Heart right ventricle (tissue), 16 donors: ENCODE results near the gene TRPV4. TPM values are rescaled to one million over a fixed set of nuclear protein-coding genes. Genes with fewer than 3 reads are reported as not detected.

ENCODE experiments used
- ATAC-seq, 8 donors: fragments of 200-7000 bp; cut with Tn5 transposase; one replicate each; pipeline ENCODE4 v1.9.1; 2020; ENCODE audit warnings: mild to moderate bottlenecking in 8 of 8, moderate library complexity in 8 of 8, moderate number of reproducible peaks in 1 of 8
- DNase-seq, 2 donors: peaks; one replicate each; pipeline ENCODE4 v3.0.0-alpha.2; 2020
- H3K27ac ChIP-seq, 10 donors: fragments of 200-600 bp; sonication (generic) in 2 of 10; one replicate each; pipeline versions ENCODE4 v1.5.0 to v1.8.0; 2020 to 2022; ENCODE audit warnings: mild to moderate bottlenecking in 3 of 10
- H3K27me3 ChIP-seq, 7 donors: fragments of 200-600 bp; one replicate each; pipeline ENCODE4 v1.8.0; 2021 to 2022; ENCODE audit warnings: mild to moderate bottlenecking in 2 of 7
- H3K36me3 ChIP-seq, 9 donors: fragments of 200-600 bp; sonication (generic) in 1 of 9; one replicate each; pipeline versions ENCODE4 v1.5.0 to v1.8.0; 2020 to 2022; ENCODE audit warnings: mild to moderate bottlenecking in 2 of 9
- H3K4me1 ChIP-seq, 9 donors: fragments of 200-600 bp; sonication (generic) in 1 of 9; one replicate each; pipeline versions ENCODE4 v1.5.0 to v1.8.0; 2020 to 2022; ENCODE audit warnings: mild to moderate bottlenecking in 4 of 9
- H3K4me3 ChIP-seq, 10 donors: fragments of 200-600 bp; sonication (generic) in 2 of 10; one replicate each; pipeline versions ENCODE4 v1.5.0 to v1.8.0; 2020 to 2022; ENCODE audit warnings: mild to moderate bottlenecking in 7 of 10, moderate library complexity in 2 of 10
- H3K9me3 ChIP-seq, 11 donors: fragments of 200-600 bp in 10 of 11; sonication (generic) in 2 of 11; one replicate each; pipeline versions ENCODE4 v1.5.0 to v1.8.0; 2013 to 2022; ENCODE audit warnings: mild to moderate bottlenecking in 2 of 11, control low read depth in 1 of 11, moderate library complexity in 1 of 11
- WGBS, 2 donors: extraction: QIAGEN DNeasy Blood & Tissue Kit; methylation state at CpG; one replicate each; pipeline ENCODE4 v1.1.7; 2013; ENCODE audit warnings: inconsistent platforms in 1 of 2; 5-methylcytosine and 5-hydroxymethylcytosine counted together
- intact Hi-C, 10 donors: fragments of 100-400 bp; cut with DNase I; formaldehyde crosslinking; loops; one replicate each; pipeline versions ENCODE4 v1.11.1 to v1.14.2; 2022
- polyA plus RNA-seq, 2 donors: library from polyadenylated mRNA; stranded (reverse); fragments of 200-250 nt; gene quantifications; one replicate each; pipeline ENCODE4 v1.2.3, GENCODE V29; 2013
- total RNA-seq, 10 donors: library from RNA; stranded (reverse); fragmentation: NEBNext Ultra II Directional in 3 of 10; extraction: Animal tissue kit (Norgen Biotek cat#: 25700) in 3 of 10; gene quantifications; one replicate each; pipeline versions ENCODE4 v1.2.1 to v1.2.4, GENCODE V29; 2021 to 2023
- TF ChIP-seq, protein P1 (sequence below), 9 donors: fragments of 200-600 bp; sonication (generic) in 2 of 9; IDR thresholded peaks; one replicate each; pipeline versions ENCODE4 v1.5.0 to v1.8.0; 2021 to 2022; ENCODE audit warnings: antibody characterized with exemption in 9 of 9, mild to moderate bottlenecking in 5 of 9, moderate library complexity in 1 of 9
- donor health status: Arrhythmogenic right ventricular cardiomyopathy.
- donor health status: ischemic (EF 13 %, LVEDD 7.1; RV severe dilation, severe dysfunction).
- donor health status: healthy with polysubstance abuse.
- donor health status: DM: no; HTN: yes; CAD: no.
- donor health status: DM: no; HTN: no; CAD: no.
- donor health status: ischemic (EF 25% LVEDD 6.9; RV normal size, moderate dysfunction).
- donor health status: ischemic (EF 25% LVEDD 5.7; RV mildly dilated, moderate dysfunction).
- donor health status: healthy.
- donor health status: DM: yes; HTN: yes; CAD: no.
- donor health status: Ischemic cardiomyopathy.
- donor health status: ischemic (EF 35%, LVEDD 5.7; RV mildly dilated, moderate dysfunction).
- donor health status: nonischemic (EF 11% LVEDD 7.7; RV severe dilation, severe dysfunction).
- donor health status: DM: yes; HTN: yes; CAD: no.
- donor health status: PGD.
- donor health status: ischemic (EF 29% LVEDD 5.4; RV normal size, mild dysfunction).
- donor health status: nonischemic (EF 23%, LVEDD 6.1; RV moderate dilation, normal function).

The TRPV4 gene
- total and polyA plus RNA-seq, 12 donors, result 0.07 to 1.0 (median 0.28) TPM; not detected in 2

DNA sequence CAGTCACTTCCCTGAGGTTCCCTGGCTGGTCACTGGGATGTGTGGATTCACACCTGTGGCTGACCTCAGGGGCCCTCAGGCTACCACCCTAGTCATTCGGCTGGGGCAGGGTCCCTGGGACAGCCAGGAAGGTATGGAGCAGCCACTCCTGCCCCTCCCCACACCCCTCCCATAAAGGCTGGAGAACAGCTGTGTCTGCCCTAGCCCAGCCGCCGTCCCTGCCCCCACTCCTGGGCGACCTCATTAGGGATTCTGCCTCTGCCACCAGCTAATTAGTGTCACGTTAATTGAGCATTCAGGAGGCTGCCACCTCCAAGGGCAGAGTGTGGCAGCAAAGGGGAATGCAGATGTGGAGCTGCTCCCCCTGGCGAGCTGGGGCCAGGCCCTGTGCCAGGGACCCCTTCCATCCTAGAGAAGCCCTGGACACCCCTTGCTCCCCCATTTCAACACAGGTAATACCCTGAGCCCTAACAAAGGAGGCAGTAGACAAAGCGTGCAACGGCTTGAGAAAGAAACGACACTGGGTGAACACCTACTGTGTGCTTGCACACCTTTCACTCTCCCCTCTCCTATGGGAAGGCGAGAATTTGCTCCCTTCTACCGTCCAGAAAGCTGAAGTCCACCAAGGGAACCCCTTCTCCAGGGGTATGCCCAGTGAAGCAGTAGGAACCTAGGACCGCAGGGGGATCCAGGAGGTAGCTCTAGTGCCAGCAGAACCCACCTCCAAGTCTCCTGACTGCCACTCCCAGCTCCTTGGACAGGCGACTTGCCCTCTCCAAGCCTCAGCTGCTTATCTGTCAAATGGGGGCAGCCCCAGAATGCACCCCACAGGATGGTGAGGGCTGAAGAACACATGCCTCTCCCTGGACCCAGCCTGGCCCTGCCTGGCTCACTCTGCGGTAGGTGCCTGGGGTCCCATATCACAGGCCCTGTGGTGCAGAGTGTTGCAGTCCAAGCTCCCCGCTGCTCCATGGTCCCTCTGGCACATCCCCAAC, 74.5 kb downstream of the TRPV4 start:
- Histone ChIP-seq H3K27me3 (no peaks in the 10 kb centered on the region), H3K4me1 (peaks cover 0 to 18% (median 14%) of the 10 kb centered on the region in 9 donors), H3K4me3 (no peak overlapping the region), H3K27ac (no peak overlapping the region), H3K36me3 (no peaks in the 10 kb centered on the region), H3K9me3 (peaks cover 0 to 30% (median 6%) of the 10 kb centered on the region in 11 donors)
- intact Hi-C loops, result loop anchor here in 1 of 10 donors (5.0 kb wide), 1 partner anchor 36 kb away; no protein-coding TSS in a partner anchor
- DNase-seq (no peak), ATAC-seq (no peak)
- WGBS, 2 donors, result 76 to 79% methylated on average over 15 of the region's 15 CpGs
- TF ChIP-seq, protein P1, sequence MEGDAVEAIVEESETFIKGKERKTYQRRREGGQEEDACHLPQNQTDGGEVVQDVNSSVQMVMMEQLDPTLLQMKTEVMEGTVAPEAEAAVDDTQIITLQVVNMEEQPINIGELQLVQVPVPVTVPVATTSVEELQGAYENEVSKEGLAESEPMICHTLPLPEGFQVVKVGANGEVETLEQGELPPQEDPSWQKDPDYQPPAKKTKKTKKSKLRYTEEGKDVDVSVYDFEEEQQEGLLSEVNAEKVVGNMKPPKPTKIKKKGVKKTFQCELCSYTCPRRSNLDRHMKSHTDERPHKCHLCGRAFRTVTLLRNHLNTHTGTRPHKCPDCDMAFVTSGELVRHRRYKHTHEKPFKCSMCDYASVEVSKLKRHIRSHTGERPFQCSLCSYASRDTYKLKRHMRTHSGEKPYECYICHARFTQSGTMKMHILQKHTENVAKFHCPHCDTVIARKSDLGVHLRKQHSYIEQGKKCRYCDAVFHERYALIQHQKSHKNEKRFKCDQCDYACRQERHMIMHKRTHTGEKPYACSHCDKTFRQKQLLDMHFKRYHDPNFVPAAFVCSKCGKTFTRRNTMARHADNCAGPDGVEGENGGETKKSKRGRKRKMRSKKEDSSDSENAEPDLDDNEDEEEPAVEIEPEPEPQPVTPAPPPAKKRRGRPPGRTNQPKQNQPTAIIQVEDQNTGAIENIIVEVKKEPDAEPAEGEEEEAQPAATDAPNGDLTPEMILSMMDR (IDR thresholded peaks at IDR 0.05), result no peak

- H3K4me3 ChIP-seq, result no peak overlapping the region
- no peak overlapping the region for H3K27ac ChIP-seq
- DNase-seq (no peak), ATAC-seq (no peak)
- peaks cover 0 to 21% (median 0%) of the 10 kb centered on the region in 11 donors for H3K9me3 ChIP-seq
- intact Hi-C loops, result loop anchor here in 1 of 10 donors (5.0 kb wide), 1 partner anchor 35 kb away; no protein-coding TSS in a partner anchor
- no peaks in the 10 kb centered on the region for H3K36me3 ChIP-seq
- no peaks in the 10 kb centered on the region for H3K27me3 ChIP-seq
- 83 to 89% methylated on average over 11 of the region's 11 CpGs for whole genome bisulfite sequencing, 2 donors
- TF ChIP-seq, protein P1 (IDR thresholded peaks at IDR 0.05), result no peak
- peaks cover 0 to 18% (median 11%) of the 10 kb centered on the region in 9 donors for H3K4me1 ChIP-seq
Observed at GRCh38 chr12:109757671-109758265, 75.4 kb downstream of the TRPV4 start.

- TF ChIP-seq, protein P1 (IDR thresholded peaks at IDR 0.05), result no peak
- no peak overlapping the region for H3K4me3 ChIP-seq
- intact Hi-C loops, result loop anchor here in 1 of 10 donors (5.0 kb wide), 1 partner anchor 34 kb away; no protein-coding TSS in a partner anchor
- no peak for DNase-seq
- peaks cover 0 to 23% (median 17%) of the 10 kb centered on the region in 9 donors for H3K4me1 ChIP-seq
- H3K9me3 ChIP-seq, result peaks cover 0 to 21% (median 0%) of the 10 kb centered on the region in 11 donors
- 94 to 97% methylated on average over 1 of the region's 1 CpG for whole genome bisulfite sequencing, 2 donors
- H3K27me3 ChIP-seq, result no peaks in the 10 kb centered on the region
- H3K36me3 ChIP-seq, result no peaks in the 10 kb centered on the region
- H3K27ac ChIP-seq, result no peak overlapping the region
- no peak for ATAC-seq
Observed at GRCh38 chr12:109756457-109756856, 76.7 kb downstream of the TRPV4 start.

DNA sequence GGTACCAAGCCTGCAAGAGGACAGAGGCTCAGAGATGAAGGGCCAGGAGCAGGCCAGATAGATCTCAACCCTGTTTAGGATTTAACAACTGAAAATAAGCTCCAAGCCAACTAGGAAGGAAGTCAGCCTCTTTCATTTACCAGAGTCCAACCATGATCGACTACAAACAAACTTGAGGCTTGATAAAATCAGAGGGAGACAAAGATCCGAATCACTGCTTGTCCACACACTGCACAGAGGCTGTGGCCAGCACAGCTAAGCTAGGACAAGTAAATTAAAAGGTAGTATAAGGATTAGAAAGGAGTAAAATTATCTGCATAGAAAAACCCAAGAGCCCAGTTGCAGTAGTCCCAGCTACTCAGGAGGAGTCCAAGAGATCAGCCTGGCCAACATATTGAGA, 79.2 kb downstream of the TRPV4 start:
- TF ChIP-seq, protein P1 (IDR thresholded peaks at IDR 0.05), result no peak
- peaks cover 0 to 21% (median 0%) of the 10 kb centered on the region in 11 donors for H3K9me3 ChIP-seq
- 52 to 57% methylated on average over 2 of the region's 2 CpGs for WGBS, 2 donors
- H3K36me3 ChIP-seq, result no peaks in the 10 kb centered on the region
- no peak overlapping the region for H3K4me3 ChIP-seq
- H3K27ac ChIP-seq, result no peak overlapping the region
- intact Hi-C loops, result no loop called here
- no peaks in the 10 kb centered on the region for H3K27me3 ChIP-seq
- DNase-seq (no peak), ATAC-seq (no peak)
- H3K4me1 ChIP-seq, result peaks cover 0 to 7% (median 0%) of the 10 kb centered on the region in 9 donors
